Retinal pigment epithelial cell (primary cell): ENCODE data around the gene TRPC1.
"Not testable (repeated sequence)": the region's sequence is repeated elsewhere in the genome, so short reads cannot be mapped to it uniquely, and the experiment has no call there.

Experiments
- DNase-seq: peaks from one replicate; pipeline ENCODE4 v3.0.0-alpha.2; 2010; ENCODE audit warnings: low read depth
- H3K4me3 ChIP-seq: 2 replicates; pipeline ENCODE4 v1.5.1; 2011; ENCODE audit warnings: mild to moderate bottlenecking, low read length, control low read depth, moderate library complexity
- TF ChIP-seq, protein P1 (sequence below): conservative IDR thresholded peaks from 2 replicates; pipeline ENCODE4 v1.5.1; 2011; ENCODE audit warnings: low read depth, low read length, control low read depth, inconsistent platforms

The TRPC1 gene

DNA sequence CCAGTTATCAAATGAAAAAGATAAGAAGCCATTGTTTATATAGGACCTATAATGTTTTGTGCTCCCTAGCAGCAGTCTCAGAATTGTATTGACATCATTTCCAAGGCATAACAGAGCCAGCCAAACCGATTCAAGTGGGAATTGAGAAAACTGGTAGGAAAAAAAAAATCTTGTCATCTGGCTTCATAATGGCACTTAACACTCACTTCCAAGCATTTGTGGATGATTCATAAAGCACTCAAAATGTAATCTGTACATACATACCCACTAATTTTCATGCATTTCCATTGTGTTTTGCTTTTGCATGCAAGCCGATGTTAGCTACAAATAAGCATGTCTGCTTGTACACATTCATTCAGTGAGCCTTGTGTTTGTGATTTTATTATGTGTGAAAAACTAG is 18.6 kb upstream of the TRPC1 start:
- no peak for DNase-seq
- TF ChIP-seq, protein P1, sequence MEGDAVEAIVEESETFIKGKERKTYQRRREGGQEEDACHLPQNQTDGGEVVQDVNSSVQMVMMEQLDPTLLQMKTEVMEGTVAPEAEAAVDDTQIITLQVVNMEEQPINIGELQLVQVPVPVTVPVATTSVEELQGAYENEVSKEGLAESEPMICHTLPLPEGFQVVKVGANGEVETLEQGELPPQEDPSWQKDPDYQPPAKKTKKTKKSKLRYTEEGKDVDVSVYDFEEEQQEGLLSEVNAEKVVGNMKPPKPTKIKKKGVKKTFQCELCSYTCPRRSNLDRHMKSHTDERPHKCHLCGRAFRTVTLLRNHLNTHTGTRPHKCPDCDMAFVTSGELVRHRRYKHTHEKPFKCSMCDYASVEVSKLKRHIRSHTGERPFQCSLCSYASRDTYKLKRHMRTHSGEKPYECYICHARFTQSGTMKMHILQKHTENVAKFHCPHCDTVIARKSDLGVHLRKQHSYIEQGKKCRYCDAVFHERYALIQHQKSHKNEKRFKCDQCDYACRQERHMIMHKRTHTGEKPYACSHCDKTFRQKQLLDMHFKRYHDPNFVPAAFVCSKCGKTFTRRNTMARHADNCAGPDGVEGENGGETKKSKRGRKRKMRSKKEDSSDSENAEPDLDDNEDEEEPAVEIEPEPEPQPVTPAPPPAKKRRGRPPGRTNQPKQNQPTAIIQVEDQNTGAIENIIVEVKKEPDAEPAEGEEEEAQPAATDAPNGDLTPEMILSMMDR, result no peak
- H3K4me3 ChIP-seq, result no peak overlapping the region

GRCh38 chr3:142706321-142707127 is 17.3 kb upstream of the TRPC1 start:
- no peak overlapping the region for H3K4me3 ChIP-seq
- TF ChIP-seq, protein P1, result no peak
- no peak for DNase-seq

- DNase-seq, result no peak
- H3K4me3 ChIP-seq, result no peak overlapping the region
- TF ChIP-seq, protein P1, result no peak
Measured at GRCh38 chr3:142709207-142709606, 14.6 kb upstream of the TRPC1 start.

DNA sequence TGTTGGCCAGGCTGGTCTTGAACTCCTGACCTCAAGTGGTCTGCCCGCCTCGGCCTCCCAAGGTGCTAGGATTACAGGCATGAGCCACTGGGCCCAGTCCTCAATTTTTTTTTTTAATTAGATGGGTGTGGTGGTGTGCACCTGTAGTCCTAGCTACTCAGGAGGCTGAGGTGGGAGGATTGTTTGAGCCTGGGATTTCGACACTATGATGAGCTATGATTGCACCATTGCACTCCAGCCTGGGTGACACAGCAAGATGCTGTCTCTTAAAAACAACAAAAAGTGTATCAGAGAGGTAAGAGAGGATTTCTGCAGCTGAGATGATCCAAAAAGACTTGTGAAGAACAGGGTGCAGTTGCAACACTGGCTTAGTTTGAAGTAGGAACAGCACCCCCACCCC is 9.0 kb upstream of the TRPC1 start:
- H3K4me3 ChIP-seq, DNase-seq: not testable (repeated sequence)

DNA sequence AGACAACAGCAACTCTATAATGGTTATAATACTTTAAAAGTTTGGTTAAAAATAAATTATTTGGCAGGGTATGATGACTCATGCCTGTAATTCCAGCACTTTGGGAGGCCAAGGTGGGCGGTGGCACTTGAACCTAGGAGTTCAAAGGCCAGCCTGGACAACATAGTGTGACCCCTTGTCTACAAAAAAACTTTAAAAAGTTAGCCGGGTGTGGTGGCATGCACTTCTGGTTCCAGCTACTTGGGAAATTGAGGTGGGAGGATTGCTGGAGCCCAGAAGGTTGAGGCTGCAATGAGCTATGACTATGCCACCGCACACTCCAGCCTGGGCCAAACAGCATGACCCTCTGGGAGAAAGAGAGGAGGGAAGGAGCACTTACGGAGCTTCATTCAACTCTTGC is 7.7 kb upstream of the TRPC1 start:
- TF ChIP-seq, protein P1, result no peak
- no peak for DNase-seq
- no peak overlapping the region for H3K4me3 ChIP-seq

DNA sequence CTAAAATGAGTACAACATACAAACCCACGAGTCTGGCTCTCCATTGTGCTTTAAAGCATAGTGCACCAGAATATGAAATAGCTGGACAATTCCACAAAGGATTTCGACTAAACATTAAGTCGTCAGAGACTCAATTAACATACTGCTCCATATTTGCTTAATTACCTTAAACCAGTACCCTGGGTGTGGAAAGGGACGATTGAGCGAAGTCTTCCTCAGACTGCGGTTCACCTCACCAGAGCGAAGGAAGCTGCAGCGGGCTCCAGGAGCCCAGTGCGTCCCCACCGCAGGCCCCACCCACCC is 218 bp upstream of the TRPC1 start:
- H3K4me3 ChIP-seq, result peak overlapping the region; percentile 65
- DNase-seq, result no peak
- TF ChIP-seq, protein P1, result no peak

DNA sequence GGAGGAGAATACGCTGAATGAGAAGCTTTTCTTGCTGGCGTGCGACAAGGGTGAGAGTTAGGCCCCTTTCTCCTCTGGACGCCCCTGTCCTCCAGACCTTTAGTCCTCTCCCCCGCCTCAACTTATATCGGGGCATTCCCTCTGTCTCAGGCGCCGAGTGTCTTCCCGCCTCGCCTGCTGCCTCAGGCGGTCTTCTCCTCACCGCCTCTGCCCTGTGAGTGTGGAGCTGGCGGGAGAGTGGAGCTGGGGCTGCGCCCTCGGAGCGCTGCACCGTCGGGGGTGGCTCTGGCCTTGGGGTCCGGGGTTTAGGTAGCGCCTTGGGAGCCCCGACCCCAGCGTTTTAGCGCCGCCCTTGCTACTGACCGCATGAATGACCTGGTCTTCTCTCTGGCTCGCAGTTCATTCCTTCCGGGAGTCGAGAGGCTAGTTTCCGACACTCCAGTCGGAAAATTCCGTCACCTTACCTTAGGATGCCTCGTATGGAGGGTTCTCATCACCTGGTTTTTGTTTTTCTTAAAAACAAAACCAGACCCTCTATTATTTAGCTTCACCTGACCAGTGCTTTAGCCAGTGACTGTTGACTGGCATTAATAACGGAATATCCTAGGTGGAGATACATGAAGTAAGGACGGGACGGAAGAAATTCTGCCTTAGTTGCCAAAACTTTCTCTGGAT is 985 bp downstream of the TRPC1 start:
- TF ChIP-seq, protein P1, result no peak
- no peak for DNase-seq

More for the DNA sequence above, 985 bp downstream of the TRPC1 start:
- H3K4me3 ChIP-seq, result peak overlapping the region; percentile 65
